CD4-positive, CD25-positive, alpha-beta regulatory T cell (primary cell): Measurements from ENCODE around the gene MCCD1. TPM values are rescaled to one million over a fixed set of nuclear protein-coding genes. Genes with fewer than 3 reads are reported as not detected.
"Not testable (repeated sequence)": the region's sequence is repeated elsewhere in the genome, so short reads cannot be mapped to it uniquely, and the experiment has no call there.

Experiments
- ATAC-seq, 2 donors: fragments of 150-1000 bp; cut with Tn5 transposase; one replicate each; pipeline ENCODE4 v1.10.0; 2021; ENCODE audit warnings: low read depth in 2 of 2, moderate number of reproducible peaks in 2 of 2, moderate library complexity in 1 of 2
- DNase-seq, 3 donors: peaks; one replicate each; pipeline versions ENCODE4 v3.0.0 to v3.0.0-alpha.2; 2012 to 2022; ENCODE audit warnings: mixed read lengths in 1 of 3
- H3K27ac ChIP-seq: one replicate; pipeline ENCODE4 v1.7.0; 2013; ENCODE audit warnings: mild to moderate bottlenecking, low read length; ENCODE audit not compliant: insufficient read depth, poor library complexity, severe bottlenecking
- H3K27me3 ChIP-seq: one replicate; pipeline ENCODE4 v1.7.0; 2013; ENCODE audit warnings: low read length; ENCODE audit not compliant: control insufficient read depth, insufficient read depth
- H3K36me3 ChIP-seq: one replicate; pipeline ENCODE4 v1.7.0; 2013; ENCODE audit warnings: mild to moderate bottlenecking, low read length, moderate library complexity; ENCODE audit not compliant: control insufficient read depth, insufficient read depth
- H3K4me1 ChIP-seq: 2 replicates; pipeline ENCODE4 v1.7.0; 2013; ENCODE audit warnings: mild to moderate bottlenecking, low read length; ENCODE audit not compliant: insufficient read depth, control insufficient read depth, poor library complexity, severe bottlenecking
- H3K4me3 ChIP-seq: one replicate; pipeline ENCODE4 v1.7.0; 2013; ENCODE audit warnings: low read depth, mild to moderate bottlenecking, low read length, moderate library complexity
- H3K9me3 ChIP-seq, 2 experiments: 1 replicate in 1 of 2; 2 replicates in 1 of 2; pipeline ENCODE4 v1.7.0; 2013; ENCODE audit warnings: low read length in 2 of 2, mild to moderate bottlenecking in 1 of 2, moderate library complexity in 1 of 2; ENCODE audit not compliant: control insufficient read depth in 2 of 2
- H3K27ac Mint-ChIP-seq, 3 donors: one replicate each; pipeline ENCODE4 v1.8.0; 2020 to 2022; ENCODE audit warnings: mild to moderate bottlenecking in 3 of 3, mixed read lengths in 3 of 3, moderate library complexity in 2 of 3
- H3K27me3 Mint-ChIP-seq: one replicate; pipeline ENCODE4 v1.8.0; 2022; ENCODE audit warnings: mild to moderate bottlenecking, mixed read lengths
- H3K36me3 Mint-ChIP-seq: one replicate; pipeline ENCODE4 v1.8.0; 2020; ENCODE audit warnings: mixed read lengths
- H3K4me1 Mint-ChIP-seq, 4 donors: one replicate each; pipeline ENCODE4 v1.8.0; 2020 to 2022; ENCODE audit warnings: mixed read lengths in 4 of 4, mild to moderate bottlenecking in 1 of 4
- H3K4me3 Mint-ChIP-seq, 4 donors: one replicate each; pipeline ENCODE4 v1.8.0; 2020 to 2022; ENCODE audit warnings: mild to moderate bottlenecking in 4 of 4, mixed read lengths in 4 of 4, moderate library complexity in 3 of 4
- H3K9me3 Mint-ChIP-seq, 7 donors: one replicate each; pipeline ENCODE4 v1.8.0; 2020 to 2022; ENCODE audit warnings: mixed read lengths in 7 of 7, mild to moderate bottlenecking in 3 of 7, moderate library complexity in 2 of 7
- polyA plus RNA-seq, 4 donors: library from polyadenylated mRNA; unstranded; fragments of 300-500 nt; fragmentation: Illumina TruSeq; gene quantifications; one replicate each; pipeline ENCODE4 v1.2.3, GENCODE V29; 2021
- total RNA-seq: library from RNA; stranded (reverse); gene quantifications from one replicate; pipeline ENCODE4 v1.2.3, GENCODE V29; 2022

Gene MCCD1
- total and polyA plus RNA-seq, 5 donors from 2014 or later, result not detected

DNA sequence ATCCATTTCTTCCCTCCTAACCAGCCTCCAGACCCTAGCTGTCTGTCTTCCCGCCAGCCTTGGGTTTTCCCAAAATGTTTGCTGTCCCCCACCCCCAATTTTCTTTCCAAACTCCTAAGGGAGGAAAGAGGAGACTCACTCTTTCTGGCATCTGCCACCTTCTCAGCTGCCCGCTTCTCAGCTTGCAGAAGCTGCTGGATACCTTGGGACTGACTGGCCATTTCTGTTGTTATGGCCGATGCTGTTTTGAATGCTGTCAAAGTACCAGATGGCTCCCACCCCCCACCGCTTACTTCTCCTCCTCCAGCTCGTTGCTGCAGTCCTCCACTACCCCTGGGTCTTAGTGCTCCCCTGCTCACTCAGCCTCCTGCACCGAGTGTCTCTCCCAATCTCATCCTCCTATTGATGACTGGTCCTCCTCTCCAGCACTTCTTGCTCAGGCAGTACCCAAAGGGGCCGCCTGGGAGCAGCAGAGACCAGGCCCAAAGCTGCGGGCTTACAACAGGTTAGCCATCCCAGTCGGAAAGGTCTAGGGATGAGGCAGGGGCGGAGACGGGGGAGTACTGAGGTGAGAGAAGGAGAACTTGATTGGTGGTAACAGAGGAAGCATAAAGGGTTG is 17.7 kb downstream of the MCCD1 start, which contains the start of gene ATP6V1G2:
TSS of gene ATP6V1G2 (minus strand) at position 270 of the 619 bp plus-strand sequence. CDS start at position 221, 49 bp downstream.
- H3K27ac ChIP-seq, result peak within 1 kb of the TSS; percentile 93
- no peaks in the 10 kb centered on the region for H3K36me3 ChIP-seq
- H3K27me3 ChIP-seq, result no peaks in the 10 kb centered on the region
- Mint-ChIP-seq H3K4me1 (peaks cover 4 to 55% (median 38%) of the 10 kb centered on the region in 4 donors), H3K36me3 (peaks cover 4% of the 10 kb centered on the region), H3K4me3 (peak within 1 kb of the TSS; percentile 84 to 98 (median 94)), H3K27ac (peak within 1 kb of the TSS; percentile 72 to 96 (median 96)), H3K27me3 (peaks cover 5% of the 10 kb centered on the region), H3K9me3 (no peaks in the 10 kb centered on the region)
- H3K4me3 ChIP-seq, result peak within 1 kb of the TSS; percentile 95
- peaks cover 29% of the 10 kb centered on the region for H3K4me1 ChIP-seq
- no peaks in the 10 kb centered on the region for H3K9me3 ChIP-seq
- ATAC-seq (peak; percentile 51 to 58), DNase-seq (peak; percentile 75 to 91 (median 78))

DNA sequence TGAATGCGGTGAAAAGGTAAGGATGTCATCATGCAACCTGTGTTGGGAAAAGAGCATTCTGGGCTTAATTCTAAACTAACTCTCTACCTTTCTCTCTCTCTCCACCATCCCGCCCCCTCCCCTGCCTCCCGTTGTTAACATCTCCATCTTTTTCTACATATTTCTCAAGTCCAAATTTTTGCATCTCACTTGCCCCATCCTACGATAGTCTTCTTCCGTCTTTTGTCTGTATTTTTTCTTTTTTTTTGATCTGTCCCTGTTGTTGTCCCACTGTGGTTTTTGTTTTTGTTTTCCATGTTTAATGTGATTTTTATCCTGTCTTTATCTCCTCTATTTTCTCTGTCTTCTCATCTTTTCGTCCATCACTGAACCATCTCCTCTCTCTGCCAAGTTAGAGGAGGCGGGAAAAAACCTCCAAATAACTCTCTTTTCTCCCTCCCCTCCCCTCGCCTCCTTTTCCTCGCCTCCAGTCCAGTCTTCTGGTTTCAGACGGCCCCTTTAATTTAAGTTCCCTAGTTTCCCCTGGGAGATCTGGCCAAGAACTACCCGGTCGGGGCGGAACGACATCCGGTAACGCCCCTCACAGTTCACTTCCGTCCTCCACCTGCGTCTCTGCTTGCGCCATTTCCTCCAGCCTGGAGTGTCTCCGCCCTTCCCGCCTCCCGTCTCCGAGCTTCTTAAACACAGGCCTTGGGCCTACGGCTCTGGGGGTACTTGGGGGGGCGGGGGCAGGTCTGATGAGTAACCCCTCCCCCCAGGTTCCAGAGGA is 18.4 kb downstream of the MCCD1 start, which contains the start of gene NFKBIL1:
TSS of gene NFKBIL1 (plus strand) at position 651 of the 769 bp plus-strand sequence. CDS start at position 738, 87 bp downstream.
- Mint-ChIP-seq H3K4me3 (peak within 1 kb of the TSS; percentile 84 to 98 (median 94)), H3K27me3 (peaks cover 5% of the 10 kb centered on the region), H3K9me3 (no peaks in the 10 kb centered on the region), H3K27ac (peak within 1 kb of the TSS; percentile 72 to 96 (median 96)), H3K36me3 (peaks cover 4% of the 10 kb centered on the region), H3K4me1 (peaks cover 5 to 59% (median 39%) of the 10 kb centered on the region in 4 donors)
- Histone ChIP-seq H3K27me3 (no peaks in the 10 kb centered on the region), H3K4me1 (peaks cover 29% of the 10 kb centered on the region), H3K36me3 (no peaks in the 10 kb centered on the region), H3K27ac (peak within 1 kb of the TSS; percentile 93), H3K4me3 (peak within 1 kb of the TSS; percentile 95), H3K9me3 (no peaks in the 10 kb centered on the region)
- ATAC-seq (peak; percentile 84 to 88), DNase-seq (peak; percentile 86 to 96 (median 86))

DNA sequence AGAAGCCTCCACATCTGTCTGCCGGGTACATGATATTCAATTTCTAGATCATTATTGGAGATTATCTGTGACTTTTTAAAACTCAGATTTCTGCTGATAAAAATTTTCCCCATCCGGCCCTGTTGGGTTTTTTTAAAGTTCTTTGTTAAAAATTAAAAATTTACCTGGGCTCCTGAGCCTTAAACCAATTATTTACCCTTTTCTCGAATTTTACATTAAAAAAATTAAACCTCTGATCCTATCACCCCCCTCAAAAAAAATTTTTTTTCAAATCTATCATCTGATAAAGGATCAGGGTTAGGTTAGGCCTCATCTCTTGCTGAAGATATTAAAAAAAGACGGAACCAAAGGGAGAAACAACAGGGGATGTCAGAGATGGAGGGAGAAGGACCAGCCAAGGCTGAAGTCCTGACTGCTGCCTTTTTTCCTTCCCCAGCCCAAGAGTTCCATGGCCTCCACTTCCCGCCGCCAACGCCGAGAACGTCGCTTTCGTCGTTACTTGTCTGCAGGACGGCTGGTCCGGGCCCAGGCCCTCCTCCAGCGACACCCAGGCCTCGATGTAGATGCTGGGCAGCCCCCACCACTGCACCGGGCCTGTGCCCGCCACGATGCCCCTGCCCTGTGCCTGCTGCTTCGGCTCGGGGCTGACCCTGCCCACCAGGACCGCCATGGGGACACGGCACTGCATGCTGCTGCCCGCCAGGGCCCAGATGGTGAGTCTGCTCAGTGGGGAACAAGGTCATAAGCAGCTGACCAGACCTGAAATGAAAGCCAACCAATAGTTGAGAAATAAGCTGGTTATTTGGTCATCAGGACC is 19.2 kb downstream of the MCCD1 start:
- Mint-ChIP-seq H3K27me3 (peaks cover 5% of the 10 kb centered on the region), H3K27ac (peak overlapping the region in 2 of 3 donors; percentile 96), H3K9me3 (no peaks in the 10 kb centered on the region), H3K4me1 (peaks cover 5 to 52% (median 35%) of the 10 kb centered on the region in 4 donors), H3K4me3 (peak overlapping the region; percentile 84 to 98 (median 94)), H3K36me3 (peaks cover 4% of the 10 kb centered on the region)
- DNase-seq (no peak), ATAC-seq (no peak)
- Histone ChIP-seq H3K27me3 (no peaks in the 10 kb centered on the region), H3K27ac (peak overlapping the region; percentile 93), H3K4me3 (peak overlapping the region; percentile 95), H3K9me3 (no peaks in the 10 kb centered on the region), H3K4me1 (peaks cover 21% of the 10 kb centered on the region), H3K36me3 (no peaks in the 10 kb centered on the region)

DNA sequence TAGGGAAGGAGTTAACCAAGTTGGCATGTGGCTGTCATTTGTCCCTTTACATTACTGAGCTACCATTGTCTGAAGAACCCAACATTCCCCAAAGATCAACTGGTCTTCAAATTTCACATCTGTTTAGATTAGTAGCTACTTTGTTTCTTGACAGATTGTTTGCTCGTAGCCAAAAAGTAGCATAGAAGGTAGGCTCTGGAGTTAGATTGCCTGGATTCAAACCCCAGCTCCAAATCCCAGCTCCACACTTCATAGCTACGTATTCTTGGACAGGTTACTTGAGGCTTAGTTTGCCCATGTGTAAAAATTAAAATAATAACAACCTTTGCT is 19.7 kb downstream of the MCCD1 start:
- no peak for ATAC-seq
- Mint-ChIP-seq H3K4me3 (peak overlapping the region in 2 of 4 donors; percentile 19 to 83), H3K9me3 (no peaks in the 10 kb centered on the region), H3K27ac (peak overlapping the region in 2 of 3 donors; percentile 96), H3K4me1 (peaks cover 5 to 47% (median 30%) of the 10 kb centered on the region in 4 donors), H3K36me3 (peaks cover 4% of the 10 kb centered on the region), H3K27me3 (peaks cover 5% of the 10 kb centered on the region)
- Histone ChIP-seq H3K27me3 (no peaks in the 10 kb centered on the region), H3K4me1 (peaks cover 19% of the 10 kb centered on the region), H3K9me3 (no peaks in the 10 kb centered on the region), H3K36me3 (no peaks in the 10 kb centered on the region), H3K4me3 (no peak overlapping the region), H3K27ac (peak overlapping the region; percentile 93)
- no peak for DNase-seq

DNA sequence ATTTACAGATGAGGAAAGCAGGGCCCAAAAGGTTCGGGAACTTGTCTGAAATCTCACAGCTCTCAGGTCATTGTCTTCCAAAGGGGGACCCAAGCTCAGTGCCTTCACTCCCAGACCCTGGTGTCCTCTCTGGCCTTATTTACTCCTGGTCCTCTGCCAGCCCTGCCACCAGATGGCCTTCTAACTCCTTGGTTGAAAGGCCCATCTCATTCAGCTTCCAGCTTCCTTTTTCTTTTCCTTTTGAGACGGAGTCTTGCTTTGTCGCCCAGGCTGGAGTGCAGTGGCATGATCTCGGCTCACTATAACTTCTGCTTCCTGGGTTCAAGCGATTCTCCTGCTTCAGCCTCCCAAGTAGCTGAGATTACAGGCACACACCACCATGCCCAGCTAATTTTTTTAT is 22.6 kb downstream of the MCCD1 start:
- not testable (repeated sequence) for H3K9me3 Mint-ChIP-seq, H3K27me3 Mint-ChIP-seq, H3K36me3 ChIP-seq, H3K4me3 ChIP-seq, H3K27ac ChIP-seq, H3K27me3 ChIP-seq, H3K9me3 ChIP-seq, ATAC-seq, H3K36me3 Mint-ChIP-seq
- H3K4me1 ChIP-seq, result peaks cover 21% of the 10 kb centered on the region
- peaks cover 5 to 53% (median 28%) of the 10 kb centered on the region in 4 donors for H3K4me1 Mint-ChIP-seq
- H3K27ac Mint-ChIP-seq, result peak overlapping the region in 2 of 3 donors; percentile 72 to 88
- H3K4me3 Mint-ChIP-seq, result peak overlapping the region in 2 of 4 donors; percentile 75
- peak; percentile 53 to 79 (median 67) for DNase-seq

DNA sequence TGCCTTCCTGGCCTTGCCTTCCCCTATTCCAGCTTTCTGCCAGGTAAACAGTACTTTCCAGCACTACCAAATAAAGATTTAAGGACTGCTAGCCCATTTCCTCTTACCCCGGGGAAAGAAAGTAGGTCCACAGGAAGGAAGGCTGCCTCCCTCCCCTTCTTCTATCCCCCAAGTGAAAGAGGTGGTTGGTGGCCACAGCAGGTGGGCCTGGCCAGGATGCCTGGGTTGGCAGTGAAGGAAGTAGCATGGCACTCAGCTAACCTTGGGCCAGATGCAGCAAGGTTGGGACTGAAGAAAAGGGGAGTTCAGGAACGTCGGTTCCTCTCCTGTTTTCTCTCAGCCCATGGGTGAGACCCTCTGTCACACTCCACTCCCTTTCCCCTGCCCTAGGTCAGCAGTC is 27.5 kb downstream of the MCCD1 start:
- DNase-seq (peak in 1 of 3 donors; percentile 51), ATAC-seq (no peak)
- peaks cover 50% of the 10 kb centered on the region for H3K4me1 ChIP-seq
- Mint-ChIP-seq H3K4me1 (peaks cover 18 to 62% (median 38%) of the 10 kb centered on the region in 4 donors), H3K36me3 (peaks cover 7% of the 10 kb centered on the region), H3K9me3 (no peaks in the 10 kb centered on the region), H3K4me3 (peak overlapping the region in 1 of 4 donors; percentile 41), H3K27ac (peak overlapping the region in 2 of 3 donors; percentile 43 to 46), H3K27me3 (no peaks in the 10 kb centered on the region)
- no peaks in the 10 kb centered on the region for H3K27me3 ChIP-seq
- no peaks in the 10 kb centered on the region for H3K36me3 ChIP-seq
- no peaks in the 10 kb centered on the region for H3K9me3 ChIP-seq
- H3K4me3 ChIP-seq, result no peak overlapping the region
- no peak overlapping the region for H3K27ac ChIP-seq
